HG02610 (cell line): ENCODE data around the gene PCDHGC4.
A peak's percentile ranks its signal among the peaks of the same experiment; 100 is the strongest.

Source experiments
- ATAC-seq: cut with Tn5 transposase; IDR thresholded peaks from one replicate; pipeline ENCODE4 v1.9.1; 2021; ENCODE audit warnings: mild to moderate bottlenecking, moderate library complexity; ENCODE audit not compliant: unreplicated experiment

The PCDHGC4 gene

GRCh38 chr5:141512390-141512910, 27.6 kb downstream of the PCDHGC4 start:
- peak; percentile 24 for ATAC-seq

- ATAC-seq, result no peak
Observed at GRCh38 chr5:141512911-141513626, 28.2 kb downstream of the PCDHGC4 start.

GRCh38 chr5:141513627-141514329, 28.9 kb downstream of the PCDHGC4 start:
- peak; percentile 30 for ATAC-seq

- peak; percentile 33 for ATAC-seq
Observed at GRCh38 chr5:141514330-141515133, 29.7 kb downstream of the PCDHGC4 start.

- no peak for ATAC-seq
Observed at GRCh38 chr5:141515141-141515540, 30.3 kb downstream of the PCDHGC4 start.

- ATAC-seq, result no peak
Observed at GRCh38 chr5:141515946-141516671, 31.3 kb downstream of the PCDHGC4 start.

- ATAC-seq, result no peak
Observed at GRCh38 chr5:141516672-141517025, 31.8 kb downstream of the PCDHGC4 start.

GRCh38 chr5:141517312-141517711, 32.5 kb downstream of the PCDHGC4 start:
- ATAC-seq, result no peak

GRCh38 chr5:141517880-141518617, 33.2 kb downstream of the PCDHGC4 start:
- no peak for ATAC-seq

- no peak for ATAC-seq
Observed at GRCh38 chr5:141518618-141519015, 33.8 kb downstream of the PCDHGC4 start.

GRCh38 chr5:141519605-141520565, 35.1 kb downstream of the PCDHGC4 start:
- no peak for ATAC-seq

- no peak for ATAC-seq
Observed at GRCh38 chr5:141521244-141521781, 36.5 kb downstream of the PCDHGC4 start.

- no peak for ATAC-seq
Observed at GRCh38 chr5:141522301-141522700, 37.5 kb downstream of the PCDHGC4 start.

- ATAC-seq, result no peak
Observed at GRCh38 chr5:141523991-141524390, 39.2 kb downstream of the PCDHGC4 start.

- ATAC-seq, result peak; percentile 53
Observed at GRCh38 chr5:141524604-141525597, 40.1 kb downstream of the PCDHGC4 start.

- ATAC-seq, result no peak
Observed at GRCh38 chr5:141525653-141526052, 40.8 kb downstream of the PCDHGC4 start.

GRCh38 chr5:141527426-141527825, 42.6 kb downstream of the PCDHGC4 start:
- ATAC-seq, result no peak
